Spleen (tissue), 11 donors: ENCODE measurements around the gene MAP2K3. TPM values are rescaled to one million over a fixed set of nuclear protein-coding genes. Genes with fewer than 3 reads are reported as not detected.
A peak's percentile ranks its signal among the peaks of the same experiment; 100 is the strongest.

ENCODE experiments used
- DNase-seq: peaks from one replicate; pipeline ENCODE4 v3.0.0-alpha.2; 2020
- H3K27ac ChIP-seq, 8 donors: fragments of 200-600 bp; sonication (generic) in 7 of 8; 1 replicate in 4 of 8; 2 replicates in 4 of 8; pipeline versions ENCODE4 v1.5.0 to v1.8.0; 2016 to 2021; ENCODE audit warnings: inconsistent platforms in 4 of 8, mild to moderate bottlenecking in 4 of 8, moderate library complexity in 1 of 8
- H3K27me3 ChIP-seq, 7 donors: fragments of 200-600 bp; sonication (generic) in 6 of 7; replicated peaks in 1 of 7; 1 replicate in 4 of 7; 2 replicates in 3 of 7; pipeline versions ENCODE4 v1.5.0 to v1.8.0; 2016 to 2021; ENCODE audit warnings: inconsistent platforms in 3 of 7, mild to moderate bottlenecking in 1 of 7
- H3K36me3 ChIP-seq, 6 donors: fragments of 200-600 bp; sonication (generic) in 5 of 6; 1 replicate in 4 of 6; 2 replicates in 2 of 6; pipeline versions ENCODE4 v1.5.0 to v1.8.0; 2016 to 2021; ENCODE audit warnings: inconsistent platforms in 2 of 6
- H3K4me1 ChIP-seq, 6 donors: fragments of 200-600 bp; sonication (generic) in 5 of 6; 1 replicate in 3 of 6; 2 replicates in 3 of 6; pipeline versions ENCODE4 v1.5.0 to v1.8.0; 2016 to 2021; ENCODE audit warnings: inconsistent platforms in 3 of 6
- H3K4me3 ChIP-seq, 8 donors: fragments of 200-600 bp; sonication (generic) in 7 of 8; 1 replicate in 4 of 8; 2 replicates in 4 of 8; pipeline versions ENCODE4 v1.5.0 to v1.8.0; 2016 to 2021; ENCODE audit warnings: inconsistent platforms in 4 of 8, mild to moderate bottlenecking in 4 of 8, moderate library complexity in 2 of 8
- H3K9me3 ChIP-seq, 8 donors: fragments of 200-600 bp; sonication (generic) in 7 of 8; 1 replicate in 4 of 8; 2 replicates in 4 of 8; pipeline versions ENCODE4 v1.5.0 to v1.8.0; 2016 to 2021; ENCODE audit warnings: inconsistent platforms in 4 of 8
- CTCF ChIP-seq, 11 experiments: fragments of 200-600 bp in 7 of 11; fragments of 450-650 bp in 4 of 11; sonication (generic) in 4 of 11; IDR thresholded peaks in 8 of 11; conservative IDR thresholded peaks in 3 of 11; 1 replicate in 7 of 11; 2 replicates in 4 of 11; pipeline versions ENCODE4 v1.4.0 to v1.8.0; 2016 to 2021; ENCODE audit warnings: antibody characterized with exemption in 11 of 11, inconsistent platforms in 4 of 11, mild to moderate bottlenecking in 1 of 11
- POLR2A ChIP-seq, 3 donors: fragments of 450-650 bp; IDR thresholded peaks; one replicate each; pipeline ENCODE4 v1.5.1; 2017; ENCODE audit warnings: antibody characterized with exemption in 3 of 3, mild to moderate bottlenecking in 1 of 3
- POLR2AphosphoS5 ChIP-seq, 3 donors: sonication (generic); formaldehyde crosslinking; IDR thresholded peaks; one replicate each; pipeline ENCODE4 v1.5.1; 2017; ENCODE audit warnings: antibody characterized with exemption in 3 of 3
- WGBS, 5 donors: extraction: QIAGEN DNeasy Blood & Tissue Kit in 3 of 5; methylation state at CpG; one replicate each; pipeline versions ENCODE4 v1.1.5 to v1.1.7; 2013 to 2018; 5-methylcytosine and 5-hydroxymethylcytosine counted together
- intact Hi-C: fragments of 100-400 bp; cut with DNase I; formaldehyde crosslinking; loops from one replicate; pipeline ENCODE4 v1.15.0; 2023; ENCODE audit warnings: low total_unique reads
- polyA plus RNA-seq, 3 donors: library from polyadenylated mRNA; stranded (reverse); fragments of 200-250 nt; gene quantifications; one replicate each; pipeline ENCODE4 v1.2.1, GENCODE V29; 2013
- total RNA-seq, 7 donors: library from RNA; depleted of rRNA in 3 of 7; stranded (reverse); fragments of >200 nt in 3 of 7; fragmentation: NEBNext Ultra II Directional in 4 of 7; extraction: Animal tissue kit (Norgen Biotek cat#: 25700) in 4 of 7; gene quantifications; one replicate each; pipeline versions ENCODE4 v1.1.0 to v1.2.1, GENCODE V29; 2016 to 2021
- donor health status: healthy with polysubstance abuse.
- donor health status: DM: no; HTN: no; CAD: no; lungs with moderate emphysema.
- donor health status: DM: no; HTN: no; CAD: no.
- donor health status: Bipolar disorder and iron deficiency.
- donor health status: healthy.
- donor health status: DM: no; HTN: no; CAD: no.
- donor health status: DM: yes; HTN: yes; CAD: no.

Gene MAP2K3
- total and polyA plus RNA-seq, 10 donors, result 31.7 to 121 (median 62.5) TPM

DNA sequence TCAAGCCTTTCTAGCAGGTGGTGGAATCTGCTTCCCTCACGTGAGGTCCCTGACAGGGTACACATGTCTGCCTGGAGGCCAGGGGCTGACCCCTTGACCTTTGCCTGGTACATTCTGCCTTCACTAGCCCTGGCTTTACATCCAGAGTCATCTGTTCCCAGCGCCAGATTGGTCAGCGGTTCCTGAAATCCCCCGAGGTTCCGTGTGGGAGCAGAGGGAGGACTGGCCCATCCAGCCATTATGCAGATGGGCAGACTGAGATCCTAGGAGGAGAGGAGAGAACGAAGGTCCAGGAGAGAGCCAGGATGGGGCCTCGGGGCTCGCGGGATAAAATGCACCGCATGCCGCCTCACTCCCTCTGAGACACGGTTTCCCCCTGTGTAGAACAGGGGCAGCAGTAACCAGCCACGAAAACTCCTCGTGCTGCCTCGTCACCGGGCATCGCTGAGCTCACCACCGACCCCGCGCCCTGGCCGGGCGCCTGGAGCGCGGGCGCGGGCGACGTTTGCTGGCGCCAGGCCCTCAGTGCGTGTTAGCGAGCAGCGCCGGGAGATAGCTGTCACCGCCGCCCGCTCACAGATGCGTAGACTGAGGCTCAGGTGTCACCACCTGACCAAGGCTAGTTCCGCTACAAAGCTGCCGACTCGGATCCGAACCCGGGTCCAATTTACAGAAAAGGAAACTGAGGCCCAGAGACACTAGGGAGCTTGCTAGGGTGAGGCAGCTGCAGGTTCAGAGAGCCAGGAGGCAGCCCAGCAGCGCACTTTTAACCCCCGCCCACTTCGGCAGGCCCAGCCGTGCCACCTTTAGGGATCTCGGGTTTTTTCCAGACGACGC lies 811 bp upstream of the MAP2K3 start:
- WGBS, 5 donors, result 18 to 37% (median 21%) methylated on average over 23 to 49 of the region's 49 CpGs
- no peaks in the 10 kb centered on the region for H3K36me3 ChIP-seq
- intact Hi-C loops, result loop anchor here (10.0 kb wide), 1 partner anchor 159 kb away; the partner anchor contains the start of gene DHRS7B
- H3K9me3 ChIP-seq, result no peaks in the 10 kb centered on the region
- DNase-seq, result peak; percentile 91
- H3K27me3 ChIP-seq, result no peaks in the 10 kb centered on the region
- peak overlapping the region; percentile 87 to 99 (median 96) for H3K4me3 ChIP-seq
- H3K27ac ChIP-seq, result peak overlapping the region; percentile 87 to 98 (median 96)
- TF ChIP-seq CTCF (IDR thresholded peaks at IDR 0.05 in 8 of 11, conservative IDR thresholded peaks at IDR 0.05 in 3 of 11), result no peak
- no peak for TF ChIP-seq POLR2AphosphoS5 (IDR thresholded peaks at IDR 0.05)
- no peak for TF ChIP-seq POLR2A (IDR thresholded peaks at IDR 0.05)
- H3K4me1 ChIP-seq, result peaks cover 30 to 95% (median 69%) of the 10 kb centered on the region in 6 donors

DNA sequence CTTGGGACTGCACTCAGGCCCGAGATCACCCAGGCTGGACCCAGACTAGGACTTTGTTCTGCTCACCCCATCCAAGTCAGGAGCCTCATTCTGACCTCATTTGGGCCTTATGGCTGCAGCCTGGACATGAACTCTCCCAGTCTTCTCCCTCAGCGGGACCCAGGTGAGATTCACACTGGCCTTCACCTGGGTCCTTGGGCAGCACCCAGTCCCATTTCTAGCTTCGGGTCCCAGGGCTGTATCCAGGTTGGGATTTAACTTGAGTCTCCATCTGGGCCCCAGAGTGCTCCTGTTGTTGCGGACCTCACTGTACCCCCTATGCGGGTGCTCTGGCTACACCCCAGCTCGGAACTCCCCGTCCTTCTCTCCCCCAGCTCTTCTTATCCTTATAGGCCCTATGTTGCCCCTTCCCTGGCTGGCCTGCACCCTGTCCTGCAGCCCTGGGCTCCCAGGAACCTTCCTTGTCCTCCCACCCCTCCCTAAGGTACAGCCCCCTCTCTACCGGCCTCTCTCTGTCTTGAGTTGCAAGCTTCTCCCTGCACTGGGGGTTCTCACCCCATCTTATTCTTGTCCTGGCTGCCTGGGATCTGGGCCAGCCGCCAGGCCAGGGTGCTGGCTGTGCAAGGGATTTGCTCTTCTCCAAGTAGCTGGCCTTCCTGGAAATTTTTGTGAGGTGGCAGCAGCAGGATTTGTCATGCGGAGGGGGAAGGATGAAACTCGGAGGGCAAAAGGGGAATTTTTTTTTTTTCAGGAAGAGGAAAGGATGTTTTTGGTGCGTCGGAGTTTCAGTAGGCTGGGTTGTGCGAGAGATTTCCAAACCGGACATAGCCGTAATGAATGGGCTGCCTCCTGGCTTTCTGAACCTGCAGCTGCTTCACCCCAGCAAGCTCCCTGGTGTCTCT lies 904 bp downstream of the MAP2K3 start:
- 2 to 4% (median 3%) methylated on average over 16 of the region's 16 CpGs for WGBS, 5 donors
- peaks cover 0 to 9% (median 0%) of the 10 kb centered on the region in 6 donors for H3K36me3 ChIP-seq
- H3K9me3 ChIP-seq, result no peaks in the 10 kb centered on the region
- peaks cover 46 to 95% (median 69%) of the 10 kb centered on the region in 6 donors for H3K4me1 ChIP-seq
- intact Hi-C loops, result loop anchor here (10.0 kb wide), 1 partner anchor 161 kb away; the partner anchor contains the start of gene DHRS7B
- peaks cover 0 to 2% (median 0%) of the 10 kb centered on the region in 7 donors for H3K27me3 ChIP-seq
- peak overlapping the region; percentile 87 to 98 (median 96) for H3K27ac ChIP-seq
- DNase-seq, result no peak
- TF ChIP-seq CTCF (IDR thresholded peaks at IDR 0.05 in 8 of 11, conservative IDR thresholded peaks at IDR 0.05 in 3 of 11) (no peak), POLR2AphosphoS5 (IDR thresholded peaks at IDR 0.05) (peak in 2 of 3 donors; percentile 9 to 13), POLR2A (IDR thresholded peaks at IDR 0.05) (no peak)
- peak overlapping the region; percentile 87 to 99 (median 96) for H3K4me3 ChIP-seq

DNA sequence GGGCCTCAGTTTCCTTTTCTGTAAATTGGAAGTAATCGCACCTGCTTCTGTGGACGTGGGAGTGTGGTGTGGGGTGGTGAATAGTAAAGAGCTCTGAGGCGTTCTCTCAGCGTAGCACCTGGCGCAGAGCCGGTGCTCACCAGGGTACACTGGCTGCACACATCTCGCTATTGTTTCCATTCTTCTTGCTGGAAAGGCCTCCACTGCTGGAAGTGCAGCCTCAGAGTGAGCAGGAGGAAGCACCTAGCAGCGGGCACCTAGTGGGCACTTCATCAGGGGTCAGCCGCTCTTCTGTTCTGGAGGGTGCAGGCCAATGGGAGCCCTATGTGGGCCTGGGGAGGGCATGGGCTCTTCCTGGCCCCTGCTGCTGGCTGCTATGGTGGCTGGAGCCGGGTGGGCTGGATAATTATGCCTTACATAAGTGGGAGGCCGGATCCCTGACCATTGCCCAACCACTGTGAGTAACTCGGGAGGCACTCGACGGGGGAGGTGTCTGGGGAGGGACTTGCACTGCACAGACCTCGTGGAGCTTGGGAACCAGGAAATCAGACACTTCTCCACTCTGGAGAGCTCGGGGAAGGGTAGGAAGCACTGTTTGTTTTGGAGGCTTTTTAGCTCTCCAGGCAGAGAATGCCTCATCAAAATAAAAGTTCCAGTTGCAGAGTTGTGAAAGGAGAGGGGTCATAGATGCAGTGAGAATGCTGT lies 1.7 kb downstream of the MAP2K3 start:
- Histone ChIP-seq H3K27me3 (peaks cover 0 to 4% (median 0%) of the 10 kb centered on the region in 7 donors), H3K4me3 (peak overlapping the region; percentile 87 to 99 (median 96)), H3K27ac (peak overlapping the region; percentile 87 to 98 (median 96)), H3K4me1 (peaks cover 47 to 95% (median 69%) of the 10 kb centered on the region in 6 donors), H3K36me3 (peaks cover 0 to 15% (median 0%) of the 10 kb centered on the region in 6 donors), H3K9me3 (no peaks in the 10 kb centered on the region)
- peak; percentile 91 for DNase-seq
- intact Hi-C loops, result loop anchor here (10.0 kb wide), 1 partner anchor 161 kb away; the partner anchor contains the start of gene DHRS7B
- TF ChIP-seq POLR2AphosphoS5 (IDR thresholded peaks at IDR 0.05), result peak; percentile 75 to 80 (median 78)
- no peak for TF ChIP-seq CTCF (IDR thresholded peaks at IDR 0.05 in 8 of 11, conservative IDR thresholded peaks at IDR 0.05 in 3 of 11)
- TF ChIP-seq POLR2A (IDR thresholded peaks at IDR 0.05), result peak in 1 of 3 donors; percentile 44
- 3 to 8% (median 5%) methylated on average over 11 to 16 of the region's 16 CpGs for whole genome bisulfite sequencing, 5 donors
